Measurements from ENCODE around the gene SDR9C7.

SDR9C7 gene

GRCh38 chr12:56955631-56956256 is 21.5 kb upstream of the SDR9C7 start:
- no peak overlapping the region for H3K4me3 ChIP-seq (replicated peaks in 1 of 2; ENCODE audit: low read depth in 2 of 2, low read length in 2 of 2)
- DNase-seq (ENCODE audit: low read depth in 2 of 2): peak; percentile 27 to 52
- no peak for TF ChIP-seq CTCF (IDR thresholded peaks at IDR 0.05; ENCODE audit: low read depth, low read length)

DNA sequence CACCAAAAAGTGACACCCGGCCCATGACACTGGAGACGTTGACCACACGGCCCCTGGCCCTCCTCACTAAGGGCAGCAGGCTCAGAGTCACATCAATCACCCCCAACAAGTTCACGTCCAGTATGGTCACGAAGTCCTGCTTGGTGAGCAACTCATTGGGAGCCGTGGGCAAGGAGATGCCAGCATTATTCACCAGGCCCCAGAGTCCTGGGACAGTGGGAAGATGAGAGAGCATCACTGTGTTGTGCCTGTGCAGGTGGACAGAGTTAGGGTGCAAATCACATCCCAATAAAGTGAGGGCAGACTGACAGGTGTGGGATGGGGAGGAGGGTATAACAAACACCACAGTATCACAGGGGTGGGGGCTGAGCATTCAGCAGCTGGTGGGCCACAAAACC is 20.7 kb upstream of the SDR9C7 start:
- no peak for DNase-seq (ENCODE audit: low read depth in 2 of 2)
- no peak overlapping the region for H3K4me3 ChIP-seq (replicated peaks in 1 of 2; ENCODE audit: low read depth in 2 of 2, low read length in 2 of 2)
- TF ChIP-seq CTCF (IDR thresholded peaks at IDR 0.05; ENCODE audit: low read depth, low read length): no peak

DNA sequence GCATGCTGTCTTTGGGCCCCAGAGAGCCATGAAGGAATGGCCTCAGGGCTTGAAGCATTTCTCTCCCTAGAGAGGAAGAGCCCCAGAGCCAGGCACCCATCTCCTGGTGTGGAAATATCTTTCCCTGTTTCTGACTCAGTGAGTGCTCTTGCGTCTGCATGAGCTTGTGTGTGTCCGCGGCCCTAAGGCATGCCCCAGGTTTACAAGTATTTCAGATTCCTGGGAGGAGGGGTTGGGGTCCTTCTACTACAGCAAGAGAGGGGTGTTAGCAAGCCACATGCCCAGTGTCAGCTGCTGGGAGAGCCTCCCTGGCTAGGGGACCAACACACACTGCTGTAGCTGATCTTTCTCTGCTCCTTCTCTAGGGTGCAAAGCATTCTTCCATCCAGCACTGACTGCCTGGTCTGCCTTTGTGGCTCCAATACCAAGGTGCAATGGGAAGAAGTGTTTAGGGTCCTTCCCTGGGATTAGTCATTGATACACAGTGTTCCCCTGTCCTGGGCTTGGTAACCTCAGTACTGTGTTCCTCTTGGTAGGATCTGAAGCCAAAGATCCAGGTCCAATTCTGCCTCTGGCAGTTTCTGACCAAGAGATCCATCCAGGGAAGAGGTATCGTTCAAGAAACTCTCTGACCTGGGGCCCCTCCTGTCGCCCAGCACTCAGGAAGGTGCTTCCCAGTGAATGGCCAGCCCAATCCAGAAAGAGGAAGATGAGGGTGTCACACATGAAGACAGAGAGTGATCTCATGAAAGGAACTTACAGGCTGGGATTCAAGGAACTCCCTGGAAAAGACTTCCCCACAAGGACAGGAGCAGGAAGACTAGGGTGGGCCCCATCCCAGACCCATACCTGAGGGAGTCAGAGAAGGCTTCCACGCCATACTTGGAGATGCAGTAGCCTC is 20.1 kb upstream of the SDR9C7 start:
- no peak for DNase-seq (ENCODE audit: low read depth in 2 of 2)
- H3K4me3 ChIP-seq (replicated peaks in 1 of 2; ENCODE audit: low read depth in 2 of 2, low read length in 2 of 2): no peak overlapping the region
- no peak for TF ChIP-seq CTCF (IDR thresholded peaks at IDR 0.05; ENCODE audit: low read depth, low read length)

- H3K4me3 ChIP-seq (replicated peaks in 1 of 2; ENCODE audit: low read depth in 2 of 2, low read length in 2 of 2): no peak overlapping the region
- DNase-seq (ENCODE audit: low read depth in 2 of 2): no peak
- no peak for TF ChIP-seq CTCF (IDR thresholded peaks at IDR 0.05; ENCODE audit: low read depth, low read length)
Observed at GRCh38 chr12:56953314-56953713, 19.1 kb upstream of the SDR9C7 start.

- DNase-seq (ENCODE audit: low read depth in 2 of 2): no peak
- no peak for TF ChIP-seq CTCF (IDR thresholded peaks at IDR 0.05; ENCODE audit: low read depth, low read length)
- no peak overlapping the region for H3K4me3 ChIP-seq (replicated peaks in 1 of 2; ENCODE audit: low read depth in 2 of 2, low read length in 2 of 2)
Observed at GRCh38 chr12:56951582-56952339, 17.6 kb upstream of the SDR9C7 start.

- DNase-seq (ENCODE audit: low read depth in 2 of 2): no peak
Observed at GRCh38 chr12:56948881-56949280, 14.7 kb upstream of the SDR9C7 start.

More at GRCh38 chr12:56948881-56949280, 14.7 kb upstream of the SDR9C7 start:
- no peak for TF ChIP-seq CTCF (IDR thresholded peaks at IDR 0.05; ENCODE audit: low read depth, low read length)
- no peak overlapping the region for H3K4me3 ChIP-seq (replicated peaks in 1 of 2; ENCODE audit: low read depth in 2 of 2, low read length in 2 of 2)
